PC-9 (cell line): Measurements from ENCODE around the gene HAND1. TPM values are rescaled to one million over a fixed set of nuclear protein-coding genes. Genes with fewer than 3 reads are reported as not detected.

Experiments used
- BruUV-seq: library from RNA; stranded (reverse); fragments of 400-500 nt; replicated peaks from 2 replicates; lab custom pipeline; 2021; lab: Mats Ljungman, UMichigan
- CTCF ChIA-PET: fragments of 300-600 bp; sonication (Branson Sonifier 250); formaldehyde crosslinking; loops from one replicate; lab custom pipeline; 2022; ENCODE audit warnings: antibody characterized with exemption; lab: Charles Lee
- POLR2A ChIA-PET: fragments of 300-600 bp; sonication (Branson Sonifier 250); formaldehyde crosslinking; loops from one replicate; lab custom pipeline; 2022; ENCODE audit warnings: antibody characterized with exemption; ENCODE audit not compliant: unreplicated experiment; lab: Charles Lee
- DNase-seq, 2 experiments: peaks; one replicate each; pipeline versions ENCODE4 v3.0.0 to v3.0.0-alpha.2; 2015 to 2022; ENCODE audit warnings: mixed read lengths in 1 of 2
- H2AFZ ChIP-seq: fragments of 200-600 bp; sonication (generic); 2 replicates; pipeline ENCODE4 v1.8.1; 2017; ENCODE audit warnings: antibody characterized with exemption
- H3F3A ChIP-seq: fragments of 200-600 bp; sonication (generic); 2 replicates; pipeline ENCODE4 v1.8.1; 2017; ENCODE audit warnings: antibody characterized with exemption, mild to moderate bottlenecking, low read depth; ENCODE audit not compliant: insufficient read depth
- H3K27ac ChIP-seq: fragments of 200-600 bp; sonication (generic); 2 replicates; pipeline ENCODE4 v1.6.1; 2016; ENCODE audit warnings: mixed run types
- H3K27me3 ChIP-seq: fragments of 200-600 bp; sonication (generic); 2 replicates; pipeline ENCODE4 v1.6.1; 2016; ENCODE audit warnings: low read depth, mixed run types; ENCODE audit not compliant: insufficient read depth
- H3K36me3 ChIP-seq: fragments of 200-600 bp; sonication (generic); 2 replicates; pipeline ENCODE4 v1.6.1; 2016; ENCODE audit warnings: low read depth, mixed run types
- H3K4me1 ChIP-seq: fragments of 200-600 bp; sonication (generic); replicated peaks from 2 replicates; pipeline ENCODE4 v1.6.1; 2016; ENCODE audit warnings: mixed run types; ENCODE audit not compliant: insufficient read depth
- H3K4me2 ChIP-seq: fragments of 200-600 bp; sonication (generic); 2 replicates; pipeline ENCODE4 v1.6.1; 2017; ENCODE audit warnings: mixed run types
- H3K4me3 ChIP-seq: fragments of 200-600 bp; sonication (generic); 2 replicates; pipeline ENCODE4 v1.6.1; 2016; ENCODE audit warnings: mixed run types
- H3K79me2 ChIP-seq: fragments of 200-600 bp; sonication (generic); 2 replicates; pipeline ENCODE4 v1.6.1; 2017; ENCODE audit warnings: low read depth, mixed run types
- H3K9me2 ChIP-seq: fragments of 200-600 bp; sonication (generic); 2 replicates; pipeline ENCODE4 v1.8.1; 2017; ENCODE audit warnings: mild to moderate bottlenecking; ENCODE audit not compliant: insufficient read depth
- H3K9me3 ChIP-seq: fragments of 200-600 bp; sonication (generic); 2 replicates; pipeline ENCODE4 v1.8.1; 2016; ENCODE audit warnings: low read depth; ENCODE audit not compliant: insufficient read depth
- H4K20me1 ChIP-seq: fragments of 200-600 bp; sonication (generic); 2 replicates; pipeline ENCODE4 v1.8.1; 2017; ENCODE audit not compliant: insufficient read depth
- EZH2 ChIP-seq: fragments of 200-600 bp; sonication (generic); IDR thresholded peaks from 2 replicates; pipeline ENCODE4 v1.8.0; 2017; ENCODE audit warnings: antibody characterized with exemption, low read depth
- intact Hi-C: fragments of 100-400 bp; cut with micrococcal nuclease; formaldehyde crosslinking; loops from one replicate; pipeline ENCODE4 v1.10.0; 2022; ENCODE audit not compliant: unreplicated experiment
- total RNA-seq: library from RNA; stranded (reverse); gene quantifications from 2 replicates; pipeline ENCODE4 v1.2.3, GENCODE V29; 2021
- TF ChIP-seq, protein P1 (sequence below): fragments of 200-600 bp; sonication (generic); conservative IDR thresholded peaks from 2 replicates; pipeline ENCODE4 v1.6.1; 2017; ENCODE audit warnings: mixed run types, antibody characterized with exemption, mild to moderate bottlenecking, moderate library complexity

HAND1 gene
- total RNA-seq, 1 experiment from 2014 or later, result not detected

DNA sequence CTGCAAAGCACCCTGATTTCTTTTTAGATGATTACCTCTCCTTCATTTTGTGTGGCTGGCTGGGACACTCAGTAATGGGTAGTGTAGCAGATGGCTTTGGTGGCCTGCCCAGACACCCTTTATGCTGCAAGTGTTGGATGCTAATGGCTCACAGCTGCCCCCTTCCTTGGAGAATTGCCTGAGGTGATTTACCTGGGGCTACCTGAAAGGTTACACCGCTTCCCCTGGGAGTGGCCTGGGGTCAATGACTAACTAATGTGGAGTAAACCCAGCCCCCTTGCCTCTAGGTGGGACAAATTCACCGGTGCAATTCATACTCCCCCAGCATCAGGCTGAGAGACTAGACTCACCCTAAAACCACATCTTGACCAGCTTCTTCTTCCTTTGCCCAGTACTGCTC is 23.5 kb upstream of the HAND1 start:
- CTCF ChIA-PET, result no interaction called here
- no peak for DNase-seq
- no peaks in the 10 kb centered on the region for H3K79me2 ChIP-seq
- no peaks in the 10 kb centered on the region for H3K36me3 ChIP-seq
- H3K4me3 ChIP-seq, result no peak overlapping the region
- TF ChIP-seq, protein P1, sequence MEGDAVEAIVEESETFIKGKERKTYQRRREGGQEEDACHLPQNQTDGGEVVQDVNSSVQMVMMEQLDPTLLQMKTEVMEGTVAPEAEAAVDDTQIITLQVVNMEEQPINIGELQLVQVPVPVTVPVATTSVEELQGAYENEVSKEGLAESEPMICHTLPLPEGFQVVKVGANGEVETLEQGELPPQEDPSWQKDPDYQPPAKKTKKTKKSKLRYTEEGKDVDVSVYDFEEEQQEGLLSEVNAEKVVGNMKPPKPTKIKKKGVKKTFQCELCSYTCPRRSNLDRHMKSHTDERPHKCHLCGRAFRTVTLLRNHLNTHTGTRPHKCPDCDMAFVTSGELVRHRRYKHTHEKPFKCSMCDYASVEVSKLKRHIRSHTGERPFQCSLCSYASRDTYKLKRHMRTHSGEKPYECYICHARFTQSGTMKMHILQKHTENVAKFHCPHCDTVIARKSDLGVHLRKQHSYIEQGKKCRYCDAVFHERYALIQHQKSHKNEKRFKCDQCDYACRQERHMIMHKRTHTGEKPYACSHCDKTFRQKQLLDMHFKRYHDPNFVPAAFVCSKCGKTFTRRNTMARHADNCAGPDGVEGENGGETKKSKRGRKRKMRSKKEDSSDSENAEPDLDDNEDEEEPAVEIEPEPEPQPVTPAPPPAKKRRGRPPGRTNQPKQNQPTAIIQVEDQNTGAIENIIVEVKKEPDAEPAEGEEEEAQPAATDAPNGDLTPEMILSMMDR, result no peak
- TF ChIP-seq EZH2, result no peak
- no peaks in the 10 kb centered on the region for H3F3A ChIP-seq
- no peak overlapping the region for H3K27ac ChIP-seq
- no peaks in the 10 kb centered on the region for H3K27me3 ChIP-seq
- no peaks in the 10 kb centered on the region for H4K20me1 ChIP-seq
- POLR2A ChIA-PET, result no interaction called here
- H2AFZ ChIP-seq, result no peak overlapping the region
- H3K4me2 ChIP-seq, result no peak overlapping the region
- H3K9me3 ChIP-seq, result no peaks in the 10 kb centered on the region
- no peaks in the 10 kb centered on the region for H3K4me1 ChIP-seq
- no TSS peak for BruUV-seq
- intact Hi-C loops, result no loop called here
- no peaks in the 10 kb centered on the region for H3K9me2 ChIP-seq

DNA sequence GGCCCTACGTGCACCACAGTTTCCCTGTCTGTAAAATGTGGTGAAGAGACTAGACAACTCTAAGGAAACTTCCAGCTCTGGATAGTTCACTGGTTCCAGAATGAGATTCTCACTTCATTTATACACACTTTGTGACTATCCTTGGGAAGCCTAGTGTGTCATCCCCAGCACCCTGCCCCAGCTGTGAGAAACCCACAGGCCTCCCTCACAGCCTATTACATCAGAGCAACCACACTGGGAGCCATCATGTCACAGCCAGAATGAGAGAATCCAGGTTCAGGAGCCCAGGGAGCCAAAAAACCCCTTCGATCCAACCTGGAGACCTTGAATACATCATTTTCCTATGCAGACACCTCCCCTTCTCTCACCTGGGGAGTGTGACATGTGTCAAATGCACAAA is 21.0 kb upstream of the HAND1 start:
- TF ChIP-seq EZH2, result no peak
- TF ChIP-seq, protein P1, result no peak
- H3K36me3 ChIP-seq, result no peaks in the 10 kb centered on the region
- intact Hi-C loops, result loop anchor here (10.0 kb wide), 1 partner anchor 664 kb away; no protein-coding TSS in a partner anchor

DNA sequence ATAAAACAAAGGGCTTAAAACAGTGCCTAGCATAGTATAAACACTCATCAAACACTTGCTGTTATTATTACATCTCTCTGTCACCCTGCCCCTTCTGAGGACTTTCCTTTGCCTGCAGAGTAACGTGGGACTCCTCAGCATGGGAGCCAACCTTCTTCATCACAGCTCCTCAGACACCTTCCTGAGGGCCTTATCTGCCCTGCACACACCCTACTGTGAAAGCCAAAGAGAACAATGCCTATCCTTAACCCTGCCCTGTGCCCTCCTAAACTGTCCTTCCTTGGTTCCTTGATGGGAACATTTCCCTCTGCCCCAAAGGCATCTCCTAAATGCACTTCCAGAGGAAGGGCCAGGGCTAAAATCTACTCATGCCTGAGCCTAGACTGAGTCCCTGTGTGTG is 20.6 kb upstream of the HAND1 start:
- no peak overlapping the region for H3K27ac ChIP-seq
- no peak overlapping the region for H3K4me3 ChIP-seq
- no peaks in the 10 kb centered on the region for H3K9me3 ChIP-seq
- no peak for DNase-seq
- BruUV-seq, result no TSS peak
- H2AFZ ChIP-seq, result no peak overlapping the region
- H3K36me3 ChIP-seq, result no peaks in the 10 kb centered on the region
- CTCF ChIA-PET, result no interaction called here
- 0 out of 2 replicates have a peak, but pooled peaks cover 3% of the 10 kb centered on the region for H3K9me2 ChIP-seq
- intact Hi-C loops, result loop anchor here (10.0 kb wide), 1 partner anchor 664 kb away; no protein-coding TSS in a partner anchor
- no peaks in the 10 kb centered on the region for H4K20me1 ChIP-seq
- H3K79me2 ChIP-seq, result no peaks in the 10 kb centered on the region
- TF ChIP-seq, protein P1, result no peak
- TF ChIP-seq EZH2, result no peak
- peaks cover 6% of the 10 kb centered on the region; the same call in 1 of the 2 replicates for H3K27me3 ChIP-seq
- H3F3A ChIP-seq, result no peaks in the 10 kb centered on the region
- no peak overlapping the region for H3K4me2 ChIP-seq
- POLR2A ChIA-PET, result no interaction called here
- no peaks in the 10 kb centered on the region for H3K4me1 ChIP-seq

More for the DNA sequence above, 21.0 kb upstream of the HAND1 start:
- ChIA-PET CTCF (no interaction called here), POLR2A (no interaction called here)
- H3K9me3 ChIP-seq, result no peaks in the 10 kb centered on the region
- no peaks in the 10 kb centered on the region for H4K20me1 ChIP-seq
- no peak overlapping the region for H3K27ac ChIP-seq
- no peaks in the 10 kb centered on the region for H3F3A ChIP-seq
- DNase-seq, result no peak
- no peak overlapping the region for H3K4me2 ChIP-seq
- H3K9me2 ChIP-seq, result 0 out of 2 replicates have a peak, but pooled peaks cover 3% of the 10 kb centered on the region
- peaks cover 5% of the 10 kb centered on the region; the same call in 1 of the 2 replicates for H3K27me3 ChIP-seq
- H2AFZ ChIP-seq, result no peak overlapping the region
- H3K79me2 ChIP-seq, result no peaks in the 10 kb centered on the region
- no peaks in the 10 kb centered on the region for H3K4me1 ChIP-seq
- no peak overlapping the region for H3K4me3 ChIP-seq
- BruUV-seq, result no TSS peak
